ENCODE measurements around the gene ZDHHC1. TPM values are rescaled to one million over a fixed set of nuclear protein-coding genes. Genes with fewer than 3 reads are reported as not detected.
"Not testable (repeated sequence)": the region's sequence is repeated elsewhere in the genome, so short reads cannot be mapped to it uniquely, and the experiment has no call there.

The ZDHHC1 gene
- total and polyA plus RNA-seq, 7 donors: 1.7 to 11.0 (median 5.8) TPM

- Histone ChIP-seq H3K27me3 (ENCODE audit: insufficient read depth in 3 of 3, low read length in 2 of 3) (no peaks in the 10 kb centered on the region), H3K9me3 (no peaks in the 10 kb centered on the region), H3K27ac (no peak overlapping the region), H3K4me1 (no peaks in the 10 kb centered on the region), H3K36me3 (ENCODE audit: insufficient read depth in 1 of 2, low read depth in 1 of 2) (no peaks in the 10 kb centered on the region), H3K4me3 (no peak overlapping the region)
- WGBS, 3 donors: 62 to 74% (median 69%) methylated on average over 4 of the region's 4 CpGs
- intact Hi-C loops (cut with DNase I): no loop called here
- TF ChIP-seq CTCF (IDR thresholded peaks at IDR 0.05): no peak
- DNase-seq: no peak
- no peak for ATAC-seq
Observed at GRCh38 chr16:67421030-67421429, 4.8 kb upstream of the ZDHHC1 start.

GRCh38 chr16:67419931-67420330, 3.7 kb upstream of the ZDHHC1 start:
- no peak overlapping the region for H3K27ac ChIP-seq
- intact Hi-C loops (cut with DNase I): loop anchor here (5.0 to 10.0 kb wide), 3 partner anchors 48 to 165 kb away; no protein-coding TSS in a partner anchor
- ATAC-seq (no peak), DNase-seq (no peak)
- H3K27me3 ChIP-seq (ENCODE audit: insufficient read depth in 3 of 3, low read length in 2 of 3): no peaks in the 10 kb centered on the region
- no peak for TF ChIP-seq CTCF (IDR thresholded peaks at IDR 0.05)
- H3K4me3 ChIP-seq: no peak overlapping the region
- whole genome bisulfite sequencing, 3 donors: 79 to 84% (median 83%) methylated on average over 3 of the region's 3 CpGs
- no peaks in the 10 kb centered on the region for H3K9me3 ChIP-seq
- no peaks in the 10 kb centered on the region for H3K36me3 ChIP-seq (ENCODE audit: insufficient read depth in 1 of 2, low read depth in 1 of 2)
- H3K4me1 ChIP-seq: peaks cover 7% of the 10 kb centered on the region

GRCh38 chr16:67419502-67419901, 3.2 kb upstream of the ZDHHC1 start:
- H3K4me1 ChIP-seq: peaks cover 7% of the 10 kb centered on the region
- WGBS, 3 donors: 87 to 91% (median 90%) methylated on average over 3 of the region's 3 CpGs
- H3K27ac ChIP-seq: no peak overlapping the region
- H3K27me3 ChIP-seq (ENCODE audit: insufficient read depth in 3 of 3, low read length in 2 of 3): no peaks in the 10 kb centered on the region
- intact Hi-C loops (cut with DNase I): loop anchor here (5.0 to 10.0 kb wide), 3 partner anchors 47 to 165 kb away; no protein-coding TSS in a partner anchor
- DNase-seq (no peak), ATAC-seq (no peak)
- H3K4me3 ChIP-seq: no peak overlapping the region
- H3K9me3 ChIP-seq: no peaks in the 10 kb centered on the region
- TF ChIP-seq CTCF (IDR thresholded peaks at IDR 0.05): no peak
- H3K36me3 ChIP-seq (ENCODE audit: insufficient read depth in 1 of 2, low read depth in 1 of 2): no peaks in the 10 kb centered on the region

GRCh38 chr16:67417333-67418061, 1.2 kb upstream of the ZDHHC1 start:
- Histone ChIP-seq H3K27ac (no peak overlapping the region), H3K27me3 (ENCODE audit: insufficient read depth in 3 of 3, low read length in 2 of 3) (no peaks in the 10 kb centered on the region), H3K4me1 (peaks cover 23% of the 10 kb centered on the region), H3K9me3 (no peaks in the 10 kb centered on the region), H3K36me3 (ENCODE audit: insufficient read depth in 1 of 2, low read depth in 1 of 2) (no peaks in the 10 kb centered on the region), H3K4me3 (no peak overlapping the region)
- intact Hi-C loops (cut with DNase I): loop anchor here (2.0 to 10.0 kb wide), 4 partner anchors 45 to 163 kb away; no protein-coding TSS in a partner anchor
- DNase-seq: no peak
- no peak for ATAC-seq
- 89 to 95% (median 91%) methylated on average over 2 of the region's 2 CpGs for WGBS, 3 donors
- no peak for TF ChIP-seq CTCF (IDR thresholded peaks at IDR 0.05)

GRCh38 chr16:67415421-67415820, 856 bp downstream of the ZDHHC1 start:
- H3K36me3 ChIP-seq (ENCODE audit: insufficient read depth in 1 of 2, low read depth in 1 of 2); H3K27me3 ChIP-seq (ENCODE audit: insufficient read depth in 3 of 3, low read length in 2 of 3); ATAC-seq; H3K9me3 ChIP-seq; H3K27ac ChIP-seq: not testable (repeated sequence)
- intact Hi-C loops (cut with DNase I): loop anchor here (5.0 to 10.0 kb wide), 3 partner anchors 43 to 161 kb away; no protein-coding TSS in a partner anchor
- H3K4me3 ChIP-seq: peak overlapping the region; percentile 97
- H3K4me1 ChIP-seq: peaks cover 23% of the 10 kb centered on the region
- WGBS, 3 donors: 83 to 91% (median 89%) methylated on average over 19 of the region's 19 CpGs
- peak in 1 of 2 donors; percentile 46 for DNase-seq

Data from psoas muscle (tissue), 8 donors.